Stomach (tissue), 4 donors: ENCODE data around the gene SORL1.

Experiments used
- EP300 ChIP-seq: sonication (generic); formaldehyde crosslinking; IDR thresholded peaks from one replicate; pipeline ENCODE4 v1.6.1; 2017; ENCODE audit warnings: antibody characterized with exemption
- POLR2A ChIP-seq, 4 donors: fragments of 450-650 bp; IDR thresholded peaks; one replicate each; pipeline ENCODE4 v1.6.1; 2016; ENCODE audit warnings: antibody characterized with exemption in 4 of 4, control low read depth in 2 of 4, mild to moderate bottlenecking in 1 of 4, moderate library complexity in 1 of 4
- POLR2AphosphoS5 ChIP-seq, 3 donors: sonication (generic); formaldehyde crosslinking; IDR thresholded peaks; one replicate each; pipeline ENCODE4 v1.6.1; 2016; ENCODE audit warnings: antibody characterized with exemption in 3 of 3
- TF ChIP-seq, protein P1 (sequence below), 7 experiments: fragments of 450-650 bp in 4 of 7; fragments of 200-600 bp in 3 of 7; sonication (generic) in 3 of 7; IDR thresholded peaks; one replicate each; pipeline ENCODE4 v1.5.1; 2016 to 2019; ENCODE audit warnings: antibody characterized with exemption in 7 of 7, control low read depth in 2 of 7, mild to moderate bottlenecking in 1 of 7

DNA sequence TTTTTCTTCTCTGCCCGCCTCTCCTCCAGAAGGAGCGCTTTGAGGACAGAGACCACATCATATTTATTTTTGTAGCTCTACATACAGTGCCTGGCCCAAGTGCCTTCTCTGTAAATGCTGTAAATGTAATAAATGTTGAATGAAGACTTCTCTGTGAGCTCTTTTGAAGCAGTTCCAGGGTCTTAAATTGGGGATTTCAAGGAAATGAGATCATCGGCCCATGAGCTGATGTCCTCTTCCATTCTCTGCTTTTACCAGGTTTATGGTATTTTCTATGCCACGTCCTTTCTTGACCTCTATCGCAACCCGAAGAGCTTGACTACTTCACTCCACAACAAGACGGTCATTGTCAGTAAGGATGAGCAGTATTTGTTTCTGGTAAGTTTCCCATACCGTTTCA is 166.4 kb downstream of the SORL1 start:
- TF ChIP-seq, protein P1, sequence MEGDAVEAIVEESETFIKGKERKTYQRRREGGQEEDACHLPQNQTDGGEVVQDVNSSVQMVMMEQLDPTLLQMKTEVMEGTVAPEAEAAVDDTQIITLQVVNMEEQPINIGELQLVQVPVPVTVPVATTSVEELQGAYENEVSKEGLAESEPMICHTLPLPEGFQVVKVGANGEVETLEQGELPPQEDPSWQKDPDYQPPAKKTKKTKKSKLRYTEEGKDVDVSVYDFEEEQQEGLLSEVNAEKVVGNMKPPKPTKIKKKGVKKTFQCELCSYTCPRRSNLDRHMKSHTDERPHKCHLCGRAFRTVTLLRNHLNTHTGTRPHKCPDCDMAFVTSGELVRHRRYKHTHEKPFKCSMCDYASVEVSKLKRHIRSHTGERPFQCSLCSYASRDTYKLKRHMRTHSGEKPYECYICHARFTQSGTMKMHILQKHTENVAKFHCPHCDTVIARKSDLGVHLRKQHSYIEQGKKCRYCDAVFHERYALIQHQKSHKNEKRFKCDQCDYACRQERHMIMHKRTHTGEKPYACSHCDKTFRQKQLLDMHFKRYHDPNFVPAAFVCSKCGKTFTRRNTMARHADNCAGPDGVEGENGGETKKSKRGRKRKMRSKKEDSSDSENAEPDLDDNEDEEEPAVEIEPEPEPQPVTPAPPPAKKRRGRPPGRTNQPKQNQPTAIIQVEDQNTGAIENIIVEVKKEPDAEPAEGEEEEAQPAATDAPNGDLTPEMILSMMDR (IDR thresholded peaks at IDR 0.05): no peak
- TF ChIP-seq POLR2A (IDR thresholded peaks at IDR 0.05) (no peak), POLR2AphosphoS5 (IDR thresholded peaks at IDR 0.05) (no peak), EP300 (no peak)
